MM.1S (cell line): ENCODE measurements around the gene SCAPER.

ENCODE experiments used
- DNase-seq: peaks from one replicate; pipeline ENCODE4 v3.0.0-alpha.2; 2015
- H2AFZ ChIP-seq: fragments of 300-600 bp; sonication (generic); 2 replicates; pipeline ENCODE4 v1.6.0; 2016; ENCODE audit warnings: antibody characterized with exemption, low read length
- H3F3A ChIP-seq: fragments of 300-600 bp; sonication (generic); 2 replicates; pipeline ENCODE4 v1.6.1; 2016; ENCODE audit warnings: mild to moderate bottlenecking, antibody characterized with exemption, low read length, moderate library complexity, mixed read lengths; ENCODE audit not compliant: insufficient read depth
- H3K27ac ChIP-seq: fragments of 300-600 bp; sonication (generic); 2 replicates; pipeline ENCODE4 v1.5.1; 2016; ENCODE audit warnings: mild to moderate bottlenecking, low read length
- H3K27me3 ChIP-seq: fragments of 300-600 bp; sonication (generic); replicated peaks from 2 replicates; pipeline ENCODE4 v1.6.0; 2016; ENCODE audit warnings: low read length; ENCODE audit not compliant: insufficient read depth
- H3K36me3 ChIP-seq: fragments of 300-600 bp; sonication (generic); replicated peaks from 2 replicates; pipeline ENCODE4 v1.6.1; 2016; ENCODE audit warnings: mild to moderate bottlenecking, low read length, mixed read lengths; ENCODE audit not compliant: insufficient read depth
- H3K4me1 ChIP-seq: fragments of 300-600 bp; sonication (generic); 2 replicates; pipeline ENCODE4 v1.6.1; 2016; ENCODE audit warnings: low read length, mixed read lengths
- H3K4me2 ChIP-seq: fragments of 300-600 bp; sonication (generic); 2 replicates; pipeline ENCODE4 v1.6.0; 2016; ENCODE audit warnings: low read depth, low read length
- H3K4me3 ChIP-seq: fragments of 300-600 bp; sonication (generic); 2 replicates; pipeline ENCODE4 v1.5.1; 2016; ENCODE audit warnings: low read length, mixed read lengths
- H3K79me2 ChIP-seq: fragments of 300-600 bp; sonication (generic); 2 replicates; pipeline ENCODE4 v1.6.1; 2016; ENCODE audit warnings: mixed run types, low read length, mixed read lengths
- H3K9ac ChIP-seq: fragments of 300-600 bp; sonication (generic); 2 replicates; pipeline ENCODE4 v1.6.1; 2016; ENCODE audit warnings: low read length, mixed read lengths
- H3K9me2 ChIP-seq: fragments of 300-600 bp; sonication (generic); replicated peaks from 2 replicates; pipeline ENCODE4 v1.6.1; 2016; ENCODE audit warnings: mild to moderate bottlenecking, low read length, mixed read lengths; ENCODE audit not compliant: insufficient read depth
- H3K9me3 ChIP-seq: fragments of 300-600 bp; sonication (generic); replicated peaks from 2 replicates; pipeline ENCODE4 v1.6.1; 2016; ENCODE audit warnings: mild to moderate bottlenecking, low read length, mixed read lengths; ENCODE audit not compliant: insufficient read depth
- H4K20me1 ChIP-seq: fragments of 300-600 bp; sonication (generic); 2 replicates; pipeline ENCODE4 v1.6.1; 2016; ENCODE audit warnings: mild to moderate bottlenecking, low read length, moderate library complexity, mixed read lengths; ENCODE audit not compliant: insufficient read depth
- CTCF ChIP-seq: fragments of 300-600 bp; sonication (generic); IDR thresholded peaks from 2 replicates; pipeline ENCODE4 v1.5.1; 2016; ENCODE audit warnings: antibody characterized with exemption, low read length, mixed read lengths
- EZH2 ChIP-seq: fragments of 300-600 bp; sonication (generic); optimal IDR thresholded peaks from 2 replicates; pipeline ENCODE3; 2017; ENCODE audit warnings: low read depth, mild to moderate bottlenecking, antibody characterized with exemption, low read length, mixed read lengths
- EZH2phosphoT487 ChIP-seq: fragments of 300-600 bp; sonication (generic); IDR thresholded peaks from 2 replicates; pipeline ENCODE4 v1.6.1; 2018; ENCODE audit warnings: antibody characterized with exemption, low read length

The SCAPER gene

GRCh38 chr15:76815421-76815820, 89.7 kb downstream of the SCAPER start:
- no peaks in the 10 kb centered on the region for H3K4me1 ChIP-seq
- no peak overlapping the region for H2AFZ ChIP-seq
- H3K27me3 ChIP-seq: no peaks in the 10 kb centered on the region
- no peaks in the 10 kb centered on the region for H3K9me2 ChIP-seq
- no peaks in the 10 kb centered on the region for H3K9me3 ChIP-seq
- H3K9ac ChIP-seq: no peak overlapping the region
- H3K4me3 ChIP-seq: no peak overlapping the region
- no peaks in the 10 kb centered on the region for H3F3A ChIP-seq
- no peak for TF ChIP-seq CTCF
- no peak for TF ChIP-seq EZH2
- no peak for TF ChIP-seq EZH2phosphoT487
- no peaks in the 10 kb centered on the region for H3K36me3 ChIP-seq
- H3K4me2 ChIP-seq: no peak overlapping the region
- no peak for DNase-seq
- no peaks in the 10 kb centered on the region for H3K79me2 ChIP-seq
- no peak overlapping the region for H3K27ac ChIP-seq
- no peaks in the 10 kb centered on the region for H4K20me1 ChIP-seq

- no peak overlapping the region for H3K9ac ChIP-seq
- no peak overlapping the region for H3K27ac ChIP-seq
- H2AFZ ChIP-seq: no peak overlapping the region
- no peaks in the 10 kb centered on the region for H3K79me2 ChIP-seq
- H3K4me2 ChIP-seq: no peak overlapping the region
- no peak for TF ChIP-seq EZH2
- TF ChIP-seq EZH2phosphoT487: no peak
- TF ChIP-seq CTCF: no peak
- H3K9me2 ChIP-seq: no peaks in the 10 kb centered on the region
- no peaks in the 10 kb centered on the region for H3F3A ChIP-seq
- H3K4me3 ChIP-seq: no peak overlapping the region
- no peaks in the 10 kb centered on the region for H3K27me3 ChIP-seq
- no peaks in the 10 kb centered on the region for H3K9me3 ChIP-seq
- DNase-seq: no peak
- H3K4me1 ChIP-seq: no peaks in the 10 kb centered on the region
- no peaks in the 10 kb centered on the region for H3K36me3 ChIP-seq
- H4K20me1 ChIP-seq: no peaks in the 10 kb centered on the region
These were observed 92.8 kb downstream of the SCAPER start for GRCh38 chr15:76812381-76812780.

GRCh38 chr15:76809412-76810103, 95.6 kb downstream of the SCAPER start:
- Histone ChIP-seq H3K9me2 (no peaks in the 10 kb centered on the region), H4K20me1 (no peaks in the 10 kb centered on the region), H3K4me3 (no peak overlapping the region), H3K9ac (no peak overlapping the region), H2AFZ (no peak overlapping the region), H3K9me3 (no peaks in the 10 kb centered on the region), H3K27ac (no peak overlapping the region), H3K4me1 (no peaks in the 10 kb centered on the region), H3K79me2 (no peaks in the 10 kb centered on the region), H3K4me2 (no peak overlapping the region), H3F3A (no peaks in the 10 kb centered on the region), H3K36me3 (no peaks in the 10 kb centered on the region), H3K27me3 (no peaks in the 10 kb centered on the region)
- no peak for DNase-seq
- no peak for TF ChIP-seq EZH2phosphoT487
- TF ChIP-seq CTCF: no peak
- no peak for TF ChIP-seq EZH2
